GM21723 (cell line): ENCODE data around the gene OR51L1.
"Not testable (repeated sequence)": the region's sequence is repeated elsewhere in the genome, so short reads cannot be mapped to it uniquely, and the experiment has no call there.

ENCODE experiments used
- ATAC-seq: cut with Tn5 transposase; IDR thresholded peaks from one replicate; pipeline ENCODE4 v1.9.1; 2021; ENCODE audit warnings: mild to moderate bottlenecking, moderate library complexity; ENCODE audit not compliant: unreplicated experiment

OR51L1 gene

GRCh38 chr11:4994551-4994950, at the start of gene OR51L1:
TSS of gene OR51L1 (plus strand) at chr11:4994851. CDS start at chr11:4998983, 4,132 bp downstream.
- ATAC-seq: no peak

GRCh38 chr11:4947505-4947904, 47.1 kb upstream of the OR51L1 start, which contains the start of gene OR51A4:
TSS of gene OR51A4 (minus strand) at chr11:4947605. CDS start at chr11:4947100, 505 bp downstream.
- ATAC-seq: no peak

- ATAC-seq: not testable (repeated sequence)
These were observed 39.0 kb upstream of the OR51L1 start, which contains the start of gene OR51A2 for GRCh38 chr11:4955613-4956012. TSS of gene OR51A2 (minus strand) at chr11:4955713. CDS start at chr11:4955713, 0 bp downstream.

- ATAC-seq: no peak
These were observed 37.3 kb upstream of the OR51L1 start for GRCh38 chr11:4957396-4957795.

GRCh38 chr11:4960877-4961276, 33.8 kb upstream of the OR51L1 start:
- no peak for ATAC-seq

GRCh38 chr11:4962816-4963215, 31.8 kb upstream of the OR51L1 start:
- ATAC-seq: no peak

GRCh38 chr11:4975436-4975835, 19.2 kb upstream of the OR51L1 start:
- ATAC-seq: no peak

GRCh38 chr11:4979036-4979435, 15.6 kb upstream of the OR51L1 start:
- ATAC-seq: no peak

GRCh38 chr11:4982678-4983077, 12.0 kb upstream of the OR51L1 start:
- no peak for ATAC-seq

- no peak for ATAC-seq
These were observed 10.8 kb upstream of the OR51L1 start for GRCh38 chr11:4983841-4984240.

GRCh38 chr11:4991060-4991459, 3.6 kb upstream of the OR51L1 start:
- ATAC-seq: no peak

GRCh38 chr11:5004424-5005274, 10.0 kb downstream of the OR51L1 start:
- ATAC-seq: no peak

- no peak for ATAC-seq
These were observed 12.9 kb downstream of the OR51L1 start for GRCh38 chr11:5007561-5007960.

- ATAC-seq: no peak
These were observed 16.6 kb downstream of the OR51L1 start for GRCh38 chr11:5011254-5011653.

- no peak for ATAC-seq
These were observed 18.4 kb downstream of the OR51L1 start for GRCh38 chr11:5013012-5013411.

- ATAC-seq: no peak
These were observed 27.3 kb downstream of the OR51L1 start for GRCh38 chr11:5021996-5022395.

GRCh38 chr11:5036669-5037068, 42.0 kb downstream of the OR51L1 start:
- ATAC-seq: no peak

GRCh38 chr11:5037926-5038325, 43.3 kb downstream of the OR51L1 start:
- no peak for ATAC-seq

GRCh38 chr11:5038341-5038740, 43.7 kb downstream of the OR51L1 start:
- no peak for ATAC-seq

GRCh38 chr11:5040876-5041275, 46.2 kb downstream of the OR51L1 start:
- no peak for ATAC-seq

- ATAC-seq: no peak
These were observed 47.4 kb downstream of the OR51L1 start for GRCh38 chr11:5042091-5042490.

- ATAC-seq: no peak
These were observed 48.7 kb downstream of the OR51L1 start for GRCh38 chr11:5043380-5043779.

- ATAC-seq: no peak
These were observed 51.6 kb downstream of the OR51L1 start, which contains the start of gene OR52J3 for GRCh38 chr11:5046226-5046625. TSS of gene OR52J3 (plus strand) at chr11:5046526. CDS start at chr11:5046526, 0 bp downstream.
